Measurements from ENCODE around the gene TRAF3IP1. TPM values are rescaled to one million over a fixed set of nuclear protein-coding genes. Genes with fewer than 3 reads are reported as not detected.

Gene TRAF3IP1
- total and polyA plus RNA-seq, 2 of the 13 experiments (the other 11 are each of a cell fraction or from before 2014, with no cell fraction given), result 4.1 to 12.9 TPM

DNA sequence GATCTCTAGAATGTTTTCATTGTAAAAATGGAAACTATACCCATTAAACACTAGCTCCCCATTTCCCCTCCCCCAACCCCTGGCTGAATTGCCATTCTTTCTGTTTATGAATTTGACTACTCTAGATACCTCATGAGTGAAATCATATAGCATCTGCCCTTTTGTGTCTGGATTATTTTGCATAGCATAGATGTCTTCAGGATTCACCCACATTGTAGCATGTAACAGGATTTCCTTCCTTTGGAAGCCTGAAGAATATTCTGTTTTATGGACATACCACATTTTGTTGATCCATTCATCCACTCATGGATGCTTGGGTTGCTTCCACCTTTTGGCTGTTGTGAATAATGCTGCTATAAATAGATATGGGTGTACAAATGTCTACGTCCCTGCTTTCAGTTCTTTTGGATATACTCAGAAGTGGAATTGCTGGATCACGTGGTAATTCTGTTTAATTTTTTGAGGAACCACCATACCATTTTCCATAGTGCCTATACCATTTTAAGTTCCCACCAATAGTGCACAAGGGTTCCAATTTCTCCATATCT is 98.8 kb downstream of the TRAF3IP1 start:
- intact Hi-C loops (cut with micrococcal nuclease; ENCODE audit: unreplicated experiment), result no loop called here
- FAIRE-seq, result no peak
- ChIA-PET CTCF (ENCODE audit: low intra/inter-chr PET ratio, low total read pairs) (no interaction called here), POLR2A (no interaction called here)
- Histone ChIP-seq H3K9me3 (ENCODE audit: low read length) (no peaks in the 10 kb centered on the region), H3K27ac (ENCODE audit: extremely low read length, insufficient read depth, low read length) (no peak overlapping the region), H3K79me2 (ENCODE audit: insufficient read depth, low read length) (no peaks in the 10 kb centered on the region), H4K20me1 (ENCODE audit: insufficient read depth, low read length) (no peaks in the 10 kb centered on the region), H3K4me2 (ENCODE audit: low read depth, low read length) (no peak overlapping the region), H3K9ac (ENCODE audit: insufficient read depth, low read depth, low read length) (no peak overlapping the region), H3K4me3 (replicated peaks in 1 of 3; ENCODE audit: insufficient read depth in 1 of 3, low read depth in 2 of 3, low read length in 3 of 3) (no peak overlapping the region), H3K36me3 (replicated peaks in 1 of 2; ENCODE audit: control insufficient read depth in 1 of 2, insufficient read depth in 2 of 2, low read length in 2 of 2) (no peaks in the 10 kb centered on the region), H3K27me3 (ENCODE audit: control insufficient read depth in 1 of 2, insufficient read depth in 2 of 2, low read length in 2 of 2) (no peaks in the 10 kb centered on the region), H2AFZ (ENCODE audit: low read length) (no peak overlapping the region), H3K4me1 (ENCODE audit: insufficient read depth, low read length) (peaks cover 6% of the 10 kb centered on the region)
- no peak for ATAC-seq
- TF ChIP-seq, protein P1, sequence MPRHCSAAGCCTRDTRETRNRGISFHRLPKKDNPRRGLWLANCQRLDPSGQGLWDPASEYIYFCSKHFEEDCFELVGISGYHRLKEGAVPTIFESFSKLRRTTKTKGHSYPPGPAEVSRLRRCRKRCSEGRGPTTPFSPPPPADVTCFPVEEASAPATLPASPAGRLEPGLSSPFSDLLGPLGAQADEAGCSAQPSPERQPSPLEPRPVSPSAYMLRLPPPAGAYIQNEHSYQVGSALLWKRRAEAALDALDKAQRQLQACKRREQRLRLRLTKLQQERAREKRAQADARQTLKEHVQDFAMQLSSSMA (CRISPR knock-in tag; IDR thresholded peaks at IDR 0.05), result no peak
- TF ChIP-seq MIXL1 (CRISPR knock-in tag; IDR thresholded peaks at IDR 0.05), result no peak
- no peak for TF ChIP-seq ZNF24 (IDR thresholded peaks at IDR 0.05)
- TF ChIP-seq PPARG (CRISPR knock-in tag; conservative IDR thresholded peaks at IDR 0.05), result no peak
- TF ChIP-seq ZNF772 (CRISPR knock-in tag; IDR thresholded peaks at IDR 0.05), result no peak
- TF ChIP-seq GTF3A (CRISPR knock-in tag; conservative IDR thresholded peaks at IDR 0.05), result no peak
- no peak for TF ChIP-seq ZNF674 (CRISPR knock-in tag; IDR thresholded peaks at IDR 0.05; ENCODE audit: low read depth)
- TF ChIP-seq ZFP90 (CRISPR knock-in tag; IDR thresholded peaks at IDR 0.05; ENCODE audit: borderline replicate concordance), result no peak
- no peak for TF ChIP-seq ZFP1 (CRISPR knock-in tag; IDR thresholded peaks at IDR 0.05)
- no peak for TF ChIP-seq ZNF20 (CRISPR knock-in tag; IDR thresholded peaks at IDR 0.05)
- no peak for TF ChIP-seq ZNF496 (CRISPR knock-in tag; IDR thresholded peaks at IDR 0.05; ENCODE audit: insufficient replicate concordance)
- no peak for TF ChIP-seq ZNF598 (CRISPR knock-in tag; IDR thresholded peaks at IDR 0.05; ENCODE audit: borderline replicate concordance)
- TF ChIP-seq ZNF30 (CRISPR knock-in tag; IDR thresholded peaks at IDR 0.05), result no peak
- TF ChIP-seq, protein P2, sequence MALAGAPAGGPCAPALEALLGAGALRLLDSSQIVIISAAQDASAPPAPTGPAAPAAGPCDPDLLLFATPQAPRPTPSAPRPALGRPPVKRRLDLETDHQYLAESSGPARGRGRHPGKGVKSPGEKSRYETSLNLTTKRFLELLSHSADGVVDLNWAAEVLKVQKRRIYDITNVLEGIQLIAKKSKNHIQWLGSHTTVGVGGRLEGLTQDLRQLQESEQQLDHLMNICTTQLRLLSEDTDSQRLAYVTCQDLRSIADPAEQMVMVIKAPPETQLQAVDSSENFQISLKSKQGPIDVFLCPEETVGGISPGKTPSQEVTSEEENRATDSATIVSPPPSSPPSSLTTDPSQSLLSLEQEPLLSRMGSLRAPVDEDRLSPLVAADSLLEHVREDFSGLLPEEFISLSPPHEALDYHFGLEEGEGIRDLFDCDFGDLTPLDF (CRISPR knock-in tag; IDR thresholded peaks at IDR 0.05), result no peak
- no peak for TF ChIP-seq REXO4 (CRISPR knock-in tag; IDR thresholded peaks at IDR 0.05; ENCODE audit: borderline replicate concordance)
- no peak for TF ChIP-seq RORA (CRISPR knock-in tag; IDR thresholded peaks at IDR 0.05)
- no peak for TF ChIP-seq MEF2D (CRISPR knock-in tag; IDR thresholded peaks at IDR 0.05)
- WGBS (ENCODE audit: low lambda C conversion rate), result 94% methylated on average over 2 of the region's 2 CpGs
- DNase-seq (ENCODE audit: low spot score), result no peak
- in situ Hi-C loops (cut with HindIII; ENCODE audit: extremely low pct_ligation_motif_present, low pct_unique_long_range_greater_than_20kb), result no loop called here
- BruUV-seq (replicated peaks), result no TSS peak
